ENCODE results near the gene FGFR1OP2. TPM values are rescaled to one million over a fixed set of nuclear protein-coding genes. Genes with fewer than 3 reads are reported as not detected.

The FGFR1OP2 gene
- total RNA-seq, 2 experiments from 2014 or later: 42.4 to 45.0 TPM

DNA sequence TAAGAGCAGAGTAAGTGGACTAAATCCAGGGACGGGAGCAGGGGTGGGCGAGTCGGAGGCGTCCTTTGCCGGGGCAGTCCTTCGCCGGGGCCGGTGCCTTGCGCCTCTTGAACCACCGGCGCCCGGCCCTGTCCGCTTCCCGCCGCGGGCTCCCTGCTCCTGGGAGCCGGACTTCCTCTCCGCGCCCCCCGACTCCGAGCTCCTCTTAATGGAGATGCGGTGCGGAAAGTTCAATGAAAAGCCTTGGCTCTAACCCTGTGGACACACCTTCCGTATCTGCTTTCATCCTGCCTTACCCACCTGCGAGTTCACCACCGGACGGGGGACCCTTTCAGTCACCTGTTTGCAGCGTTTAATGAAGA lies 412 bp downstream of the FGFR1OP2 start:
- H3K9me2 ChIP-seq (ENCODE audit: insufficient read depth, low read length): no peaks in the 10 kb centered on the region
- H3K4me2 ChIP-seq (ENCODE audit: low read length): peak overlapping the region; percentile 65
- H3K4me1 ChIP-seq (ENCODE audit: insufficient read depth, low read length, poor library complexity, severe bottlenecking): peaks cover 50% of the 10 kb centered on the region
- TF ChIP-seq EZH2phosphoT487 (IDR thresholded peaks at IDR 0.05; ENCODE audit: borderline replicate concordance, low read depth, low read length): no peak
- TF ChIP-seq, protein P1, sequence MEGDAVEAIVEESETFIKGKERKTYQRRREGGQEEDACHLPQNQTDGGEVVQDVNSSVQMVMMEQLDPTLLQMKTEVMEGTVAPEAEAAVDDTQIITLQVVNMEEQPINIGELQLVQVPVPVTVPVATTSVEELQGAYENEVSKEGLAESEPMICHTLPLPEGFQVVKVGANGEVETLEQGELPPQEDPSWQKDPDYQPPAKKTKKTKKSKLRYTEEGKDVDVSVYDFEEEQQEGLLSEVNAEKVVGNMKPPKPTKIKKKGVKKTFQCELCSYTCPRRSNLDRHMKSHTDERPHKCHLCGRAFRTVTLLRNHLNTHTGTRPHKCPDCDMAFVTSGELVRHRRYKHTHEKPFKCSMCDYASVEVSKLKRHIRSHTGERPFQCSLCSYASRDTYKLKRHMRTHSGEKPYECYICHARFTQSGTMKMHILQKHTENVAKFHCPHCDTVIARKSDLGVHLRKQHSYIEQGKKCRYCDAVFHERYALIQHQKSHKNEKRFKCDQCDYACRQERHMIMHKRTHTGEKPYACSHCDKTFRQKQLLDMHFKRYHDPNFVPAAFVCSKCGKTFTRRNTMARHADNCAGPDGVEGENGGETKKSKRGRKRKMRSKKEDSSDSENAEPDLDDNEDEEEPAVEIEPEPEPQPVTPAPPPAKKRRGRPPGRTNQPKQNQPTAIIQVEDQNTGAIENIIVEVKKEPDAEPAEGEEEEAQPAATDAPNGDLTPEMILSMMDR (conservative IDR thresholded peaks at IDR 0.05; ENCODE audit: low read length): no peak
- peak overlapping the region; percentile 65 for H2AFZ ChIP-seq (ENCODE audit: low read length)
- intact Hi-C loops (cut with micrococcal nuclease; ENCODE audit: unreplicated experiment): loop anchor here (1.0 to 5.0 kb wide), 4 partner anchors 76 to 306 kb away; partner anchors contain the start of genes ITPR2, STK38L and TM7SF3
- peaks cover 20% of the 10 kb centered on the region for H3K36me3 ChIP-seq (ENCODE audit: insufficient read depth, low read length)
- ChIA-PET CTCF (ENCODE audit: unreplicated experiment) (no interaction called here), POLR2A (interaction anchor here (0.9 to 1.4 kb wide), 5 partner anchors 12 to 306 kb away, joined by 3 to 4 read pairs (median 3); no protein-coding TSS in a partner anchor)
- H3K9me3 ChIP-seq (ENCODE audit: low read length): no peaks in the 10 kb centered on the region
- peak overlapping the region; percentile 79 for H3K27ac ChIP-seq (ENCODE audit: low read depth, low read length, poor library complexity, severe bottlenecking)
- H3K4me3 ChIP-seq (ENCODE audit: low read depth, low read length, poor library complexity, severe bottlenecking): peak overlapping the region; percentile 89
- BruUV-seq (replicated peaks): no TSS peak
- peak; percentile 63 for DNase-seq (ENCODE audit: low spot score)
- peaks cover 43% of the 10 kb centered on the region for H4K20me1 ChIP-seq (ENCODE audit: insufficient read depth, low read length)
- peaks cover 94% of the 10 kb centered on the region for H3K79me2 ChIP-seq (ENCODE audit: insufficient read depth, low read depth, low read length)

DNA sequence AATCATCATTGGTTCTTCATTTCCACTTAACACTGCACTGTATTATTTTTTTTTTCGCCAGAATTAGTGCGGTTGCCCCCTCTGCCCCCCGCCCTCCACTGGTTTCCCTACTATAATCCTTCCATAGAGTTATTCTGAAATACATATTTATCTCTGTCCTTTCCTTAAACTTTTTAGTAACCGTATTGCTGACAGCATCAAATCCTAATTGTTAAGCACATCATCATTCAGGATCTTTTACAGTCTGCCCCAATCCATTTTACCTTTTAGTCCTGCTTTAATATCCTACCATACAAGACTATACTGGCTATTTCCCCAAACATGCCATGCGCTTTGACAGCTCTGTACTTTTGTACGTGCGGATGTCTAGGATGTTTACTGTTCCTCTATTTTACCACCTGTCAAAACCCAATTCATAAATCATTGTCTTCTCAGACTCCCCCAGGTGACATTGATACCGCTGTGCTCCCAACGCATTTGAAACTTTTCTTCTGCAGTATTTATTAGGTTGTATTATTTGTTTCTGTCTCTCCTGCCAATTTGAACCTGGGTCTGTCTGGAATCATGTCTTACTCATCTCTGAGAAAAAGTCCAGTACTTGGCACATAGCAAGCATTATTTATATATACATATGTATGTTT lies 1.0 kb downstream of the FGFR1OP2 start:
- Histone ChIP-seq H3K9me3 (ENCODE audit: low read length) (no peaks in the 10 kb centered on the region; the same call in 1 of the 2 replicates), H2AFZ (ENCODE audit: low read length) (no peak overlapping the region), H3K4me1 (ENCODE audit: insufficient read depth, low read length, poor library complexity, severe bottlenecking) (peaks cover 50% of the 10 kb centered on the region), H3K79me2 (ENCODE audit: insufficient read depth, low read depth, low read length) (peaks cover 94% of the 10 kb centered on the region), H3K4me3 (ENCODE audit: low read depth, low read length, poor library complexity, severe bottlenecking) (peak overlapping the region; percentile 89), H4K20me1 (ENCODE audit: insufficient read depth, low read length) (peaks cover 43% of the 10 kb centered on the region), H3K9me2 (ENCODE audit: insufficient read depth, low read length) (no peaks in the 10 kb centered on the region), H3K36me3 (ENCODE audit: insufficient read depth, low read length) (peaks cover 14% of the 10 kb centered on the region), H3K4me2 (ENCODE audit: low read length) (peak overlapping the region; percentile 65), H3K27ac (ENCODE audit: low read depth, low read length, poor library complexity, severe bottlenecking) (peak overlapping the region; percentile 79)
- ChIA-PET POLR2A (interaction anchor here (0.5 to 1.4 kb wide), 6 partner anchors 13 to 306 kb away, joined by 3 to 4 read pairs (median 3); partner anchors contain the start of gene ITPR2), CTCF (ENCODE audit: unreplicated experiment) (no interaction called here)
- BruUV-seq (replicated peaks): TSS peak; percentile 66
- peak; percentile 66 for DNase-seq (ENCODE audit: low spot score)
- intact Hi-C loops (cut with micrococcal nuclease; ENCODE audit: unreplicated experiment): loop anchor here (5.0 kb wide), 1 partner anchor 92 kb away; no protein-coding TSS in a partner anchor
- TF ChIP-seq EZH2phosphoT487 (IDR thresholded peaks at IDR 0.05; ENCODE audit: borderline replicate concordance, low read depth, low read length): no peak
- TF ChIP-seq, protein P1 (conservative IDR thresholded peaks at IDR 0.05; ENCODE audit: low read length): no peak

DNA sequence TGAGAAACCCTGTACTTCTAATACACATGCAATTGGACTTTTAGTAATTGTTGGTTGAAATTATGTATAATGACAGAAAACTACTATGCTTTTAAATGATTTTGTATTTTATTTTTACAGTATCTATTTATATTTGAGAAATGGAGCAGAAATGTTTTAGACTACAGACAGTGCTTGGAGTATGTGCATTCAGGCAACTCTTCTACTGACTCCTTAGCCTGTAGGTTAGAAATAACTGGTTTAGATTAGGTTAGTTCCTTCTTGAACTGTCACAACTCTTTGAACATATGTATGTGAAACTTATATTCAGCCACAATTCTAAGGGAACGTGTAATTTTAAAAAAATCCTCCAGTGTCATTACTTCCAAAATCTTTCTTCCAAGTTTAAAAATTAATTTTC lies 1.7 kb downstream of the FGFR1OP2 start:
- TF ChIP-seq, protein P1 (conservative IDR thresholded peaks at IDR 0.05; ENCODE audit: low read length): no peak
- TF ChIP-seq EZH2phosphoT487 (IDR thresholded peaks at IDR 0.05; ENCODE audit: borderline replicate concordance, low read depth, low read length): no peak
- Histone ChIP-seq H3K4me2 (ENCODE audit: low read length) (peak overlapping the region; percentile 65), H3K36me3 (ENCODE audit: insufficient read depth, low read length) (peaks cover 8% of the 10 kb centered on the region), H3K9me2 (ENCODE audit: insufficient read depth, low read length) (no peaks in the 10 kb centered on the region), H3K4me1 (ENCODE audit: insufficient read depth, low read length, poor library complexity, severe bottlenecking) (peaks cover 50% of the 10 kb centered on the region), H4K20me1 (ENCODE audit: insufficient read depth, low read length) (peaks cover 41% of the 10 kb centered on the region), H2AFZ (ENCODE audit: low read length) (no peak overlapping the region), H3K27ac (ENCODE audit: low read depth, low read length, poor library complexity, severe bottlenecking) (peak overlapping the region; percentile 79), H3K4me3 (ENCODE audit: low read depth, low read length, poor library complexity, severe bottlenecking) (peak overlapping the region; percentile 89), H3K79me2 (ENCODE audit: insufficient read depth, low read depth, low read length) (peaks cover 94% of the 10 kb centered on the region), H3K9me3 (ENCODE audit: low read length) (no peaks in the 10 kb centered on the region; the same call in 1 of the 2 replicates)
- no TSS peak for BruUV-seq (replicated peaks)
- ChIA-PET POLR2A (interaction anchor here (0.5 to 1.4 kb wide), 5 partner anchors 14 to 305 kb away, joined by 3 to 4 read pairs (median 3); partner anchors contain the start of gene ITPR2), CTCF (ENCODE audit: unreplicated experiment) (no interaction called here)
- intact Hi-C loops (cut with micrococcal nuclease; ENCODE audit: unreplicated experiment): loop anchor here (5.0 kb wide), 1 partner anchor 93 kb away; no protein-coding TSS in a partner anchor
- peak; percentile 16 for DNase-seq (ENCODE audit: low spot score)

Measured in OCI-LY7 (cell line).